Measurements from ENCODE around the gene C3. TPM values are rescaled to one million over a fixed set of nuclear protein-coding genes. Genes with fewer than 3 reads are reported as not detected.

The C3 gene
- total RNA-seq, 4 donors from 2014 or later: 50.1 to 351 (median 194) TPM

DNA sequence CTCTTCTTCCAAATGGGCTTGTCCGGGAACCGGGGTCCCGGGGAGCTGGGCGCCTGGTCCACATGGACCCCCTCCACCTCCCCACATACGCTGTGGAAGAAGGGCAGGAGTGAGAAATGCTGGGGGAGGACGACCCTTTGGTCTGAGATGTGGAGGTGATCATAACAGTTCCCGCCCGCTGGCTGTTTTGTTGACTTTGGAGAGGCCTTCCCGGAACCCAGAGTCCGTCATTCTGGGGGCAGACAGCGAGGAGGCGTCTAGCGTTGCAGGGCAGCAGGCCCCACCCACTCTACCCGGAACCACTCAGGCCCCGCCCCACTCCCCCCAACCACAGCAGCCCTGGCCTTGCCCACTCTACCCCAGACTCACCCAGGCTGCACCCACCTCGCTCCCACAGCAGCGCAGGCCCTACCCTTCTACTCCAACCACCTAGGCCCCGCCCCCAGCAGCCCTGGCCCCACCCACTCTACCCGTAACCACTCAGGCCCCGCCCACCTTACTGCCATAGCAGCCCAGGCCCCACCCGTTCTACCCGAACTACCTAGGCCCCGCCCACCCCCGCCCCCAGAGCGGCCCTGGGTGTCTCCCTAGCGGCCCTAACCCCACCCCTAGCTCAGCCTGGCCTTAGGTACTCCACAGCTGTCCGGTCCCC is 9.8 kb upstream of the C3 start:
- in situ Hi-C loops (cut with MboI; ENCODE audit: low pct_ligation_motif_present in 1 of 4, low pct_unique_long_range_greater_than_20kb in 1 of 4, low sequenced_read_pairs in 3 of 4): loop anchor here in 2 of 4 donors (10.0 to 25.0 kb wide), 2 partner anchors 132 to 205 kb away; no protein-coding TSS in a partner anchor
- H3K36me3 ChIP-seq: no peaks in the 10 kb centered on the region
- DNase-seq: peak; percentile 94
- peaks cover 0 to 19% (median 0%) of the 10 kb centered on the region in 4 donors for H3K4me1 ChIP-seq
- WGBS, 2 donors (ENCODE audit: low coverage in 1 of 2): 0 to 52% methylated on average over 2 to 17 of the region's 27 CpGs
- intact Hi-C loops (cut with DNase I; ENCODE audit: low total_unique reads): no loop called here
- H3K4me3 ChIP-seq: peak overlapping the region; percentile 1 to 28 (median 22)
- H3K9me3 ChIP-seq: no peaks in the 10 kb centered on the region
- TF ChIP-seq, protein P1, sequence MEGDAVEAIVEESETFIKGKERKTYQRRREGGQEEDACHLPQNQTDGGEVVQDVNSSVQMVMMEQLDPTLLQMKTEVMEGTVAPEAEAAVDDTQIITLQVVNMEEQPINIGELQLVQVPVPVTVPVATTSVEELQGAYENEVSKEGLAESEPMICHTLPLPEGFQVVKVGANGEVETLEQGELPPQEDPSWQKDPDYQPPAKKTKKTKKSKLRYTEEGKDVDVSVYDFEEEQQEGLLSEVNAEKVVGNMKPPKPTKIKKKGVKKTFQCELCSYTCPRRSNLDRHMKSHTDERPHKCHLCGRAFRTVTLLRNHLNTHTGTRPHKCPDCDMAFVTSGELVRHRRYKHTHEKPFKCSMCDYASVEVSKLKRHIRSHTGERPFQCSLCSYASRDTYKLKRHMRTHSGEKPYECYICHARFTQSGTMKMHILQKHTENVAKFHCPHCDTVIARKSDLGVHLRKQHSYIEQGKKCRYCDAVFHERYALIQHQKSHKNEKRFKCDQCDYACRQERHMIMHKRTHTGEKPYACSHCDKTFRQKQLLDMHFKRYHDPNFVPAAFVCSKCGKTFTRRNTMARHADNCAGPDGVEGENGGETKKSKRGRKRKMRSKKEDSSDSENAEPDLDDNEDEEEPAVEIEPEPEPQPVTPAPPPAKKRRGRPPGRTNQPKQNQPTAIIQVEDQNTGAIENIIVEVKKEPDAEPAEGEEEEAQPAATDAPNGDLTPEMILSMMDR (IDR thresholded peaks at IDR 0.05): no peak
- no peak for TF ChIP-seq POLR2A (IDR thresholded peaks at IDR 0.05)
- TF ChIP-seq POLR2AphosphoS5 (IDR thresholded peaks at IDR 0.05): no peak
- TF ChIP-seq EP300 (IDR thresholded peaks at IDR 0.05; ENCODE audit: low read depth): no peak
- H3K27ac ChIP-seq: peak overlapping the region; percentile 68 to 72 (median 68)
- H3K27me3 ChIP-seq: no peaks in the 10 kb centered on the region

DNA sequence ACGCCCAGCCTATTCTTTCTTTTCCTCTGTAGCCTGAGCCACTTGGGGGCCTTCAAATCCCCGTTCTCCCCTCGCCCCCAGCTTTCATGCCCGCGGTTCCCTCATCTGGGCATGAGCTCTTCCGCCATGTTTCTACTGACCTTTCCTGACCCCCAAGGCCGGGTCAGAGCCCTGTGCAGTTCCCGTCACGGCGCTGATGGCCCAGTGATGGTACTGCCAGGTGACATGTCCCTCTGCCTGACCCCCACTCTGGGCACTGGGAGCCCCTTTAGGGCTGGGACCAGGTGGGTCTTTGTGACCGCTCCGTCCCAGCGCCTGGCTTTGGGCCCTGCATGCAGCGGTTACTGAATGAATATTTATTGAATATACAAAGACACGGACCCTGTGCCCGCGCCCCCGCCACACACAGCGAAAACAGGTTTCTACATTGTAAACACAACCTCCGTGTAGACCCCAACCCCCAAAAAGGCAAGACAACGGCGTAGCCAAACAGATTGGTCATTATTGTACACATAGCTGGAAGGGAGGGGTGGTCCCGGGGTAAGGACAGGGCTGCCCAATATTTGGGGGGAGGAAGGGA is 9.2 kb upstream of the C3 start:
- no peak for TF ChIP-seq POLR2A (IDR thresholded peaks at IDR 0.05)
- no peak for TF ChIP-seq POLR2AphosphoS5 (IDR thresholded peaks at IDR 0.05)
- no peak for TF ChIP-seq EP300 (IDR thresholded peaks at IDR 0.05; ENCODE audit: low read depth)
- TF ChIP-seq, protein P1 (IDR thresholded peaks at IDR 0.05): no peak
- H3K27me3 ChIP-seq: no peaks in the 10 kb centered on the region
- H3K4me1 ChIP-seq: peaks cover 0 to 17% (median 0%) of the 10 kb centered on the region in 4 donors
- no peaks in the 10 kb centered on the region for H3K36me3 ChIP-seq
- in situ Hi-C loops (cut with MboI; ENCODE audit: low pct_ligation_motif_present in 1 of 4, low pct_unique_long_range_greater_than_20kb in 1 of 4, low sequenced_read_pairs in 3 of 4) (loop anchor here in 2 of 4 donors (10.0 to 25.0 kb wide), 2 partner anchors 133 to 205 kb away; no protein-coding TSS in a partner anchor), intact Hi-C loops (cut with DNase I; ENCODE audit: low total_unique reads) (no loop called here)
- H3K9me3 ChIP-seq: no peaks in the 10 kb centered on the region
- H3K4me3 ChIP-seq: peak overlapping the region; percentile 1 to 28 (median 22)
- H3K27ac ChIP-seq: peak overlapping the region; percentile 68 to 72 (median 68)
- WGBS, 2 donors (ENCODE audit: low coverage in 1 of 2): 84 to 88% methylated on average over 16 to 23 of the region's 23 CpGs
- no peak for DNase-seq

DNA sequence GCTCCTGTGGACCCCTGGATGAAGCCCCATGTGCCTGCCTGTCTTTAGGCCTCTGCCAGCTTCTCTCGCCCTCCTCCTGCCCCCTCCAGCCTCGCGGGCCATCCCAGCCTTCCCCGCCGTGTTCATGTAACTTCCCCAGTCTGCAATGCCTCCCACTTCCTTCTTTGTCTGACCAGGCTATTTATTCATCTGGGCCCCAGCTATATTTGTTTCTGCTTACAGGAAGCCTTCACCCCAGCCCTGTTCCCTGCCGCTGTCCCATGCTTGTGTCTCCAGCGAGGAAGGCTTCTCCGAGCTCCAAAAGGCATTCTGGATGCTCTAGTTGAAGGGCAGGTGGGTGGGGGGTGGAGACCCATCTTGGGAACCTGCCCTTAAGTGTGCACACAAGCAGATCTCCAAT is 7.9 kb upstream of the C3 start:
- 55% methylated on average over 8 of the region's 8 CpGs; no CpG with 5 or more reads in 1 of the 2 donors for WGBS, 2 donors (ENCODE audit: low coverage in 1 of 2)
- in situ Hi-C loops (cut with MboI; ENCODE audit: low pct_ligation_motif_present in 1 of 4, low pct_unique_long_range_greater_than_20kb in 1 of 4, low sequenced_read_pairs in 3 of 4) (loop anchor here in 2 of 4 donors (25.0 kb wide), 1 partner anchor 134 kb away; no protein-coding TSS in a partner anchor), intact Hi-C loops (cut with DNase I; ENCODE audit: low total_unique reads) (no loop called here)
- DNase-seq: no peak
- Histone ChIP-seq H3K36me3 (no peaks in the 10 kb centered on the region), H3K9me3 (no peaks in the 10 kb centered on the region), H3K27ac (peak overlapping the region in 1 of 4 donors; percentile 21), H3K4me3 (no peak overlapping the region), H3K4me1 (peaks cover 0 to 18% (median 0%) of the 10 kb centered on the region in 4 donors), H3K27me3 (no peaks in the 10 kb centered on the region)
- no peak for TF ChIP-seq POLR2AphosphoS5 (IDR thresholded peaks at IDR 0.05)
- no peak for TF ChIP-seq POLR2A (IDR thresholded peaks at IDR 0.05)
- TF ChIP-seq, protein P1 (IDR thresholded peaks at IDR 0.05): no peak
- TF ChIP-seq EP300 (IDR thresholded peaks at IDR 0.05; ENCODE audit: low read depth): no peak

DNA sequence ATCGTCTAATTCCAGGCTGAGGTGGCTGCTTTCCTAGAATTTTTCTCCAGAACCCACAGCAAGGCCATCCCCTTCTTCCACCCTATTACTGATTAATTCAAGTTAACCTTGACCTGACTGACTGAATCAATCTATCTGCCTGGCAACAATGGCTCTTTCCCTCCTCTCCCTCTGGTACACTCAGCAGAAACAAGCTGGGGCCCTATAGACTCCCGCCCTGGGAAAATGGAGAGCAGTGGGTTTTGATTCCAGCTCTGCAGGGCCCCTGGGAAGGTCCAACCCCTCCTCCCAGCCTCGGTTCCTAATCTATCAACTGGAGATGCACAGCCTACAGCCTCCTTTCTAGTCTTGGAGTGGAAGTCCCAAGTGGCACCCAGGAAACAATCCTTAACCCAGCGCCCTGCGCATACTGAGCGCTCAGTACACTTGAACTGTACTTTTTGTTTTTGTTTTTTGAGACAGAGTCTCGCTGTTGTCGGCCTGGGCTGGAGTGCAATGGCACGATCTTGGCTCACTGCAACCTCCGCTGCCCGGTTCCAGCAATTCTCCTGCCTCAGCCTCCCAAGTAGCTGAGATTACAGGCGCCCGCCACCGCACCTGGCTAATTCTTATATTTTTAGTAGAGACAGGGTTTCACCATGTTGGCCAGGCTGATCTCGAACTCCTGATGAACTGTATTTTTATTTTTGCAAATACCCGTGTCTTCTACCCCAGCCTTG is 5.2 kb upstream of the C3 start:
- DNase-seq: no peak
- Histone ChIP-seq H3K27me3 (no peaks in the 10 kb centered on the region), H3K4me3 (no peak overlapping the region), H3K9me3 (no peaks in the 10 kb centered on the region), H3K4me1 (peaks cover 0 to 28% (median 0%) of the 10 kb centered on the region in 4 donors), H3K27ac (no peak overlapping the region), H3K36me3 (no peaks in the 10 kb centered on the region)
- in situ Hi-C loops (cut with MboI; ENCODE audit: low pct_ligation_motif_present in 1 of 4, low pct_unique_long_range_greater_than_20kb in 1 of 4, low sequenced_read_pairs in 3 of 4): loop anchor here in 2 of 4 donors (25.0 kb wide), 1 partner anchor 137 kb away; no protein-coding TSS in a partner anchor
- intact Hi-C loops (cut with DNase I; ENCODE audit: low total_unique reads): no loop called here
- 89 to 94% methylated on average over 9 to 16 of the region's 16 CpGs for WGBS, 2 donors (ENCODE audit: low coverage in 1 of 2)
- TF ChIP-seq POLR2A (IDR thresholded peaks at IDR 0.05) (no peak), EP300 (IDR thresholded peaks at IDR 0.05; ENCODE audit: low read depth) (no peak), POLR2AphosphoS5 (IDR thresholded peaks at IDR 0.05) (no peak)
- TF ChIP-seq, protein P1 (IDR thresholded peaks at IDR 0.05): no peak

All from transverse colon (tissue), 4 donors.